Heart left ventricle (tissue), 16 donors: ENCODE results near the gene TBX1. TPM values are rescaled to one million over a fixed set of nuclear protein-coding genes. Genes with fewer than 3 reads are reported as not detected.

ENCODE experiments used
- ATAC-seq, 4 donors: fragments of 200-7000 bp; cut with Tn5 transposase; one replicate each; pipeline ENCODE4 v1.9.1; 2020 to 2022; ENCODE audit warnings: moderate library complexity in 4 of 4, mild to moderate bottlenecking in 3 of 4, moderate number of reproducible peaks in 1 of 4
- DNase-seq, 5 donors: peaks; one replicate each; pipeline ENCODE4 v3.0.0-alpha.2; 2020
- H3K27ac ChIP-seq, 12 donors: fragments of 200-600 bp; sonication (generic) in 4 of 12; one replicate each; pipeline versions ENCODE4 v1.5.0 to v1.8.0; 2016 to 2022; ENCODE audit warnings: mild to moderate bottlenecking in 2 of 12
- H3K27me3 ChIP-seq, 9 donors: fragments of 200-600 bp; sonication (generic) in 2 of 9; one replicate each; pipeline versions ENCODE4 v1.5.1 to v1.8.0; 2016 to 2022; ENCODE audit warnings: mild to moderate bottlenecking in 3 of 9
- H3K36me3 ChIP-seq, 9 donors: fragments of 200-600 bp; sonication (generic) in 2 of 9; one replicate each; pipeline versions ENCODE4 v1.5.0 to v1.8.0; 2018 to 2022; ENCODE audit warnings: mild to moderate bottlenecking in 2 of 9
- H3K4me1 ChIP-seq, 12 donors: fragments of 200-600 bp; sonication (generic) in 4 of 12; one replicate each; pipeline versions ENCODE4 v1.5.0 to v1.8.0; 2016 to 2022; ENCODE audit warnings: mild to moderate bottlenecking in 3 of 12
- H3K4me3 ChIP-seq, 12 donors: fragments of 200-600 bp; sonication (generic) in 4 of 12; one replicate each; pipeline versions ENCODE4 v1.5.0 to v1.8.0; 2017 to 2022; ENCODE audit warnings: mild to moderate bottlenecking in 9 of 12, moderate library complexity in 4 of 12
- H3K9me3 ChIP-seq, 12 donors: fragments of 200-600 bp; sonication (generic) in 4 of 12; one replicate each; pipeline versions ENCODE4 v1.5.0 to v1.8.0; 2016 to 2022; ENCODE audit warnings: mild to moderate bottlenecking in 1 of 12
- CTCF ChIP-seq, 12 donors: fragments of 200-600 bp; sonication (generic) in 4 of 12; IDR thresholded peaks; one replicate each; pipeline versions ENCODE4 v1.5.0 to v1.8.0; 2018 to 2022; ENCODE audit warnings: antibody characterized with exemption in 12 of 12, mild to moderate bottlenecking in 5 of 12
- POLR2A ChIP-seq, 2 donors: fragments of 450-650 bp; IDR thresholded peaks; one replicate each; pipeline ENCODE4 v1.6.1; 2017; ENCODE audit warnings: antibody characterized with exemption in 2 of 2, mild to moderate bottlenecking in 2 of 2, moderate library complexity in 2 of 2
- WGBS, 4 donors: extraction: QIAGEN DNeasy Blood & Tissue Kit in 2 of 4; methylation state at CpG; one replicate each; pipeline versions ENCODE4 v1.1.5 to v1.1.7; 2013 to 2018; 5-methylcytosine and 5-hydroxymethylcytosine counted together
- intact Hi-C, 10 donors: fragments of 100-400 bp; cut with DNase I; formaldehyde crosslinking; loops; one replicate each; pipeline versions ENCODE4 v1.11.1 to v1.14.2; 2022
- polyA plus RNA-seq, 2 donors: library from polyadenylated mRNA; stranded (reverse); fragments of 200-250 nt; gene quantifications; one replicate each; pipeline ENCODE4 v1.2.3, GENCODE V29; 2013
- total RNA-seq, 9 donors: library from RNA; depleted of rRNA in 2 of 9; stranded (reverse); fragments of >200 nt in 2 of 9; fragmentation: NEBNext Ultra II Directional in 3 of 9; extraction: Animal tissue kit (Norgen Biotek cat#: 25700) in 3 of 9; gene quantifications; one replicate each; pipeline versions ENCODE4 v1.1.0 to v1.2.4, GENCODE V29; 2016 to 2023
- donor health status: ischemic (EF 13 %, LVEDD 7.1; RV severe dilation, severe dysfunction).
- donor health status: healthy with polysubstance abuse.
- donor health status: DM: no; HTN: yes; CAD: no.
- donor health status: DM: no; HTN: no; CAD: no.
- donor health status: ischemic (EF 25% LVEDD 6.9; RV normal size, moderate dysfunction).
- donor health status: ischemic (EF 25% LVEDD 5.7; RV mildly dilated, moderate dysfunction).
- donor health status: healthy.
- donor health status: DM: yes; HTN: yes; CAD: no.
- donor health status: ischemic (EF 35%, LVEDD 5.7; RV mildly dilated, moderate dysfunction).
- donor health status: nonischemic (EF 11% LVEDD 7.7; RV severe dilation, severe dysfunction).
- donor health status: DM: yes; HTN: yes; CAD: no.
- donor health status: PGD.
- donor health status: ischemic (EF 29% LVEDD 5.4; RV normal size, mild dysfunction).
- donor health status: nonischemic (EF 23%, LVEDD 6.1; RV moderate dilation, normal function).

The TBX1 gene
- total and polyA plus RNA-seq, 11 donors: 0.11 to 3.1 (median 0.97) TPM; not detected in 1

GRCh38 chr22:19743651-19744050 is 16.9 kb upstream of the TBX1 start:
- no peaks in the 10 kb centered on the region for H3K36me3 ChIP-seq
- H3K4me1 ChIP-seq: peaks cover 0 to 23% (median 11%) of the 10 kb centered on the region in 12 donors
- H3K27me3 ChIP-seq: no peaks in the 10 kb centered on the region
- DNase-seq (no peak), ATAC-seq (no peak)
- H3K9me3 ChIP-seq: no peaks in the 10 kb centered on the region
- H3K4me3 ChIP-seq: no peak overlapping the region
- TF ChIP-seq CTCF (IDR thresholded peaks at IDR 0.05) (no peak), POLR2A (IDR thresholded peaks at IDR 0.05) (no peak)
- no peak overlapping the region for H3K27ac ChIP-seq
- intact Hi-C loops: no loop called here
- 88 to 91% (median 89%) methylated on average over 4 of the region's 4 CpGs; no CpG with 5 or more reads in 1 of the 4 donors for WGBS, 4 donors

- H3K4me3 ChIP-seq: no peak overlapping the region
- H3K9me3 ChIP-seq: no peaks in the 10 kb centered on the region
- WGBS, 4 donors: 85 to 91% (median 86%) methylated on average over 13 of the region's 13 CpGs
- H3K27me3 ChIP-seq: no peaks in the 10 kb centered on the region
- peak overlapping the region in 8 of 12 donors; percentile 15 to 80 (median 54) for H3K27ac ChIP-seq
- H3K36me3 ChIP-seq: no peaks in the 10 kb centered on the region
- peaks cover 0 to 23% (median 11%) of the 10 kb centered on the region in 12 donors for H3K4me1 ChIP-seq
- intact Hi-C loops: loop anchor here in 1 of 10 donors (5.0 kb wide), 1 partner anchor 108 kb away; the partner anchor contains the start of genes GNB1L and RTL10
- DNase-seq: no peak
- no peak for TF ChIP-seq POLR2A (IDR thresholded peaks at IDR 0.05)
- no peak for TF ChIP-seq CTCF (IDR thresholded peaks at IDR 0.05)
- ATAC-seq: no peak
These were observed 16.1 kb upstream of the TBX1 start for GRCh38 chr22:19744350-19745006.

GRCh38 chr22:19745155-19746101 is 15.2 kb upstream of the TBX1 start:
- H3K36me3 ChIP-seq: no peaks in the 10 kb centered on the region
- no peaks in the 10 kb centered on the region for H3K9me3 ChIP-seq
- intact Hi-C loops: loop anchor here in 1 of 10 donors (5.0 kb wide), 1 partner anchor 107 kb away; the partner anchor contains the start of genes GNB1L and RTL10
- peaks cover 0 to 23% (median 11%) of the 10 kb centered on the region in 12 donors for H3K4me1 ChIP-seq
- ATAC-seq (peak; percentile 87 to 95 (median 92)), DNase-seq (peak; percentile 75 to 92 (median 78))
- H3K4me3 ChIP-seq: no peak overlapping the region
- WGBS, 4 donors: 44 to 65% (median 48%) methylated on average over 13 to 24 of the region's 24 CpGs
- peaks cover 0 to 6% (median 0%) of the 10 kb centered on the region in 9 donors for H3K27me3 ChIP-seq
- peak overlapping the region in 9 of 12 donors; percentile 6 to 80 (median 46) for H3K27ac ChIP-seq
- TF ChIP-seq CTCF (IDR thresholded peaks at IDR 0.05) (no peak), POLR2A (IDR thresholded peaks at IDR 0.05) (no peak)
